K562 (cell line): ENCODE results near the gene PI4K2A. TPM values are rescaled to one million over a fixed set of nuclear protein-coding genes. Genes with fewer than 3 reads are reported as not detected.

Experiments used
- ATF1 ChIP-seq, 2 experiments: fragments of 450-650 bp in 1 of 2; IDR thresholded peaks; 2 replicates each; pipeline ENCODE4 v1.6.1; 2016; ENCODE audit warnings: missing compliant biosample characterization in 1 of 2, missing genetic modification characterization in 1 of 2
- BRF1 ChIP-seq: IDR thresholded peaks from 3 replicates; pipeline ENCODE4 v1.6.1; 2011; ENCODE audit warnings: borderline replicate concordance, mild to moderate bottlenecking; ENCODE audit not compliant: insufficient read length; ENCODE audit errors: extremely low read depth
- CBFA2T3 ChIP-seq: fragments of 450-650 bp; IDR thresholded peaks from 2 replicates; pipeline ENCODE4 v1.6.1; 2017
- CREB1 ChIP-seq, 2 experiments: sonication (generic) in 1 of 2; formaldehyde crosslinking in 1 of 2; IDR thresholded peaks; 2 replicates each; pipeline versions ENCODE4 v1.6.1 to v1.8.0; 2012 to 2022; ENCODE audit warnings: inconsistent platforms in 1 of 2, mild to moderate bottlenecking in 1 of 2, missing genetic modification reagents in 1 of 2, moderate library complexity in 1 of 2
- CTBP1 ChIP-seq: fragments of 450-650 bp; IDR thresholded peaks from 2 replicates; pipeline ENCODE4 v1.6.1; 2016; ENCODE audit warnings: borderline replicate concordance
- ETS2 ChIP-seq: IDR thresholded peaks from 2 replicates; pipeline ENCODE4 v1.6.1; 2016; ENCODE audit warnings: borderline replicate concordance, missing genetic modification characterization, mild to moderate bottlenecking, moderate library complexity, missing compliant biosample characterization; ENCODE audit not compliant: poor library complexity, severe bottlenecking
- FOS ChIP-seq: IDR thresholded peaks from 3 replicates; pipeline ENCODE4 v1.6.1; 2011; ENCODE audit not compliant: insufficient read length; ENCODE audit errors: extremely low read depth
- FOXJ3 ChIP-seq: sonication (generic); formaldehyde crosslinking; IDR thresholded peaks from 2 replicates; pipeline ENCODE4 v1.4.0; 2020; ENCODE audit warnings: mild to moderate bottlenecking, missing genetic modification reagents
- FOXM1 ChIP-seq, 2 experiments: fragments of 450-650 bp in 1 of 2; sonication (generic) in 1 of 2; formaldehyde crosslinking in 1 of 2; IDR thresholded peaks; 2 replicates each; pipeline versions ENCODE4 v1.6.1 to v1.9.0; 2017 to 2022; ENCODE audit warnings: low read depth in 2 of 2, mild to moderate bottlenecking in 2 of 2, missing genetic modification reagents in 1 of 2, moderate library complexity in 1 of 2
- HDGF ChIP-seq: fragments of 450-650 bp; IDR thresholded peaks from 2 replicates; pipeline ENCODE4 v1.6.1; 2016
- HES1 ChIP-seq: fragments of 450-650 bp; IDR thresholded peaks from 2 replicates; pipeline ENCODE4 v1.6.1; 2016; ENCODE audit warnings: low read depth, mild to moderate bottlenecking, moderate library complexity
- HMGN3 ChIP-seq: IDR thresholded peaks from 2 replicates; pipeline ENCODE4 v1.6.1; 2011; ENCODE audit warnings: borderline replicate concordance, low read depth, mild to moderate bottlenecking, mixed read lengths, low read length; ENCODE audit not compliant: insufficient read length; ENCODE audit errors: extremely low read depth
- HOXB6 ChIP-seq: fragments of 250-450 bp; sonication (Bioruptor Pico); IDR thresholded peaks from 2 replicates; pipeline ENCODE4 v1.5.1; 2022; ENCODE audit warnings: mild to moderate bottlenecking, borderline replicate concordance
- LCOR ChIP-seq: sonication (generic); formaldehyde crosslinking; IDR thresholded peaks from 2 replicates; pipeline ENCODE4 v1.8.0; 2022; ENCODE audit warnings: mild to moderate bottlenecking, missing genetic modification reagents
- MCM7 ChIP-seq, 2 experiments: fragments of 450-650 bp; IDR thresholded peaks; 2 replicates each; pipeline ENCODE4 v1.6.1; 2016 to 2018
- MTA1 ChIP-seq: fragments of 450-650 bp; IDR thresholded peaks from 2 replicates; pipeline ENCODE4 v1.6.1; 2017; ENCODE audit warnings: borderline replicate concordance
- NFE2 ChIP-seq: IDR thresholded peaks from 2 replicates; pipeline ENCODE4 v1.6.1; 2014; ENCODE audit warnings: antibody characterized with exemption, low read depth
- PHF8 ChIP-seq: fragments of 200-600 bp; sonication (generic); IDR thresholded peaks from 2 replicates; pipeline ENCODE4 v1.6.1; 2012; ENCODE audit warnings: mixed run types, mild to moderate bottlenecking, inconsistent platforms, low read length, moderate library complexity, borderline replicate concordance
- TBL1XR1 ChIP-seq, 2 experiments: IDR thresholded peaks; 2 replicates each; pipeline ENCODE4 v1.6.1; 2012; ENCODE audit warnings: improper control_type of control experiment in 2 of 2, low read length in 2 of 2, mild to moderate bottlenecking in 1 of 2
- TCFL5 ChIP-seq: fragments of 250-450 bp; sonication (Bioruptor Pico); conservative IDR thresholded peaks from 2 replicates; pipeline ENCODE4 v1.6.1; 2021; ENCODE audit warnings: mild to moderate bottlenecking, moderate library complexity, matching md5 sums
- U2AF2 ChIP-seq: fragments of 200-400 bp; formaldehyde crosslinking; optimal IDR thresholded peaks from 2 replicates; pipeline ENCODE3; 2017; ENCODE audit warnings: low read depth, mild to moderate bottlenecking, low read length
- USF1 ChIP-seq: sonication (generic); formaldehyde crosslinking; IDR thresholded peaks from 2 replicates; pipeline ENCODE4 v1.9.0; 2022; ENCODE audit warnings: mild to moderate bottlenecking, missing genetic modification reagents
- ZNF778 ChIP-seq: fragments of 450-650 bp; formaldehyde crosslinking; IDR thresholded peaks from 2 replicates; pipeline ENCODE4 v1.4.0; 2020; ENCODE audit warnings: mild to moderate bottlenecking, moderate library complexity
- polyA plus RNA-seq, 8 experiments: library from polyadenylated mRNA; depleted of rRNA in 4 of 8; stranded (reverse) in 5 of 8; unstranded in 3 of 8; fragments of >200 nt; fragmentation: Nextera tagmentation in 2 of 8; fragmentation: Illumina TruSeq in 1 of 8; extraction: Ambion mirVana in 2 of 8; extraction: Trizol in 1 of 8; gene quantifications; 2 replicates each; pipeline versions ENCODE4 v1.2.1 to v1.2.3, GENCODE V29; 2011 to 2014; ENCODE audit warnings: inconsistent platforms in 1 of 8, missing spikeins in 1 of 8
- total RNA-seq, 7 experiments: library from RNA; depleted of rRNA in 6 of 7; stranded (reverse); fragments of >200 nt in 6 of 7; fragmentation: Illumina TruSeq in 2 of 7; extraction: Trizol in 2 of 7; gene quantifications; 2 replicates each; pipeline versions ENCODE4 v1.2.1 to v1.2.3, GENCODE V29; 2011 to 2021; ENCODE audit warnings: low replicate concordance in 1 of 7
- TF ChIP-seq, protein P1 (sequence below): sonication (generic); formaldehyde crosslinking; IDR thresholded peaks from 2 replicates; pipeline ENCODE4 v1.8.0; 2022; ENCODE audit warnings: missing genetic modification reagents, mild to moderate bottlenecking, borderline replicate concordance
- TF ChIP-seq, protein P2 (sequence below): fragments of 450-650 bp; formaldehyde crosslinking; IDR thresholded peaks from 2 replicates; pipeline ENCODE4 v1.4.0; 2020; ENCODE audit warnings: mild to moderate bottlenecking, mixed read lengths

The PI4K2A gene
- total and polyA plus RNA-seq, 9 of the 15 experiments (the other 6 are each of a cell fraction or from before 2014, with no cell fraction given) = 4.4 to 28.4 (median 16.5) TPM

DNA sequence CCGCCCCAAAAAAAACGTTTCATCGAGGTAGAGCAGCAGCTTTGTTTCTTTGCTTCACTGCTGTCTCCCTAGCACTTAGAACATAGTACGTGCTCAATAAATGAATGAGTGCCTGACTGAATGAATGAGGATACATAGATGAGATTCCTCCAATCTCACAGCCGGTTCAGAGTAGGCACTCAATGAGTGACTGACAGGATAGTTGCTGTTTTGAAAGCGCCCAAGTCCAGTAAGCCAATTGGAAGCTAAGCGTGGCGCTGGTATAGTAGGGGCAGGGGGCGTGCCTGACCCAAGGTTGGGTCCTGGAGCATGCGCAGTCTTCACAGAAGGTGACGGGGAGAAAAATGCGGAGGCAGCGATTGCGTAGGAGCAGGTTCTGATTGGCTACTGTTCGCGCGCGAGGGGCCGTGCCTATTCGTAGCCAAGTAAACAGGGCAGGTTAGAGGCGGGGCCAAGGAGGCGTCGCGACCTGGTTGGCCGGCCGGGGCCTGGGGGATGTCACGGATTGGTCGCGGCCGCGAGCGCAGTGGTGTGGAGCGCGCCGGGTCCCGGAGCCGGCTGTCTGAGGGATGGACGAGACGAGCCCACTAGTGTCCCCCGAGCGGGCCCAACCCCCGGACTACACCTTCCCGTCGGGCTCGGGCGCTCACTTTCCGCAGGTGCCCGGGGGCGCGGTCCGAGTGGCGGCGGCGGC lies at the start of gene PI4K2A (continued):
- TF ChIP-seq HES1 (no peak), HDGF (0 out of 2 replicates have a peak, but pooled peaks have one; percentile 77), FOXM1 (IDR thresholded peaks at IDR 0.05; ENCODE audit: low read depth) (peak; percentile 66), FOXM1 (CRISPR knock-in tag; IDR thresholded peaks at IDR 0.05; ENCODE audit: low read depth) (0 out of 2 replicates have a peak, but pooled peaks have one; percentile 43), HOXB6 (CRISPR knock-in tag) (no peak), USF1 (peak; percentile 49; the same call in 1 of the 2 replicates), FOS (peak; percentile 68), ZNF778 (CRISPR knock-in tag) (no peak), TCFL5 (CRISPR knock-in tag) (no peak), FOXJ3 (CRISPR knock-in tag) (no peak), CBFA2T3 (no peak), HMGN3 (no peak), NFE2 (peak; percentile 53), PHF8 (peak; percentile 60; the same call in 1 of the 2 replicates), CREB1 (IDR thresholded peaks at IDR 0.05) (peak; percentile 50; the same call in 1 of the 2 replicates), CREB1 (CRISPR knock-in tag; IDR thresholded peaks at IDR 0.05) (peak; percentile 66), LCOR (CRISPR knock-in tag) (no peak), BRF1 (no peak), CTBP1 (peak; percentile 65), U2AF2 (no peak), MCM7 (IDR thresholded peaks at IDR 0.05) (no peak), ETS2 (tag) (no peak), MTA1 (no peak), ATF1 (CRISPR knock-in tag; IDR thresholded peaks at IDR 0.05) (no peak), ATF1 (tag; IDR thresholded peaks at IDR 0.05) (peak; percentile 87), TBL1XR1 (IDR thresholded peaks at IDR 0.05; ENCODE audit: low read length in 2 of 2) (no peak)
- TF ChIP-seq, protein P1, sequence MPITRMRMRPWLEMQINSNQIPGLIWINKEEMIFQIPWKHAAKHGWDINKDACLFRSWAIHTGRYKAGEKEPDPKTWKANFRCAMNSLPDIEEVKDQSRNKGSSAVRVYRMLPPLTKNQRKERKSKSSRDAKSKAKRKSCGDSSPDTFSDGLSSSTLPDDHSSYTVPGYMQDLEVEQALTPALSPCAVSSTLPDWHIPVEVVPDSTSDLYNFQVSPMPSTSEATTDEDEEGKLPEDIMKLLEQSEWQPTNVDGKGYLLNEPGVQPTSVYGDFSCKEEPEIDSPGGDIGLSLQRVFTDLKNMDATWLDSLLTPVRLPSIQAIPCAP (CRISPR knock-in tag) = no peak
- TF ChIP-seq, protein P2, sequence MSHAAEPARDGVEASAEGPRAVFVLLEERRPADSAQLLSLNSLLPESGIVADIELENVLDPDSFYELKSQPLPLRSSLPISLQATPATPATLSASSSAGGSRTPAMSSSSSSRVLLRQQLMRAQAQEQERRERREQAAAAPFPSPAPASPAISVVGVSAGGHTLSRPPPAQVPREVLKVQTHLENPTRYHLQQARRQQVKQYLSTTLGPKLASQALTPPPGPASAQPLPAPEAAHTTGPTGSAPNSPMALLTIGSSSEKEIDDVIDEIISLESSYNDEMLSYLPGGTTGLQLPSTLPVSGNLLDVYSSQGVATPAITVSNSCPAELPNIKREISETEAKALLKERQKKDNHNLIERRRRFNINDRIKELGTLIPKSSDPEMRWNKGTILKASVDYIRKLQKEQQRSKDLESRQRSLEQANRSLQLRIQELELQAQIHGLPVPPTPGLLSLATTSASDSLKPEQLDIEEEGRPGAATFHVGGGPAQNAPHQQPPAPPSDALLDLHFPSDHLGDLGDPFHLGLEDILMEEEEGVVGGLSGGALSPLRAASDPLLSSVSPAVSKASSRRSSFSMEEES (CRISPR knock-in tag) = no peak
